ENCODE measurements around the gene GPX4. TPM values are rescaled to one million over a fixed set of nuclear protein-coding genes. Genes with fewer than 3 reads are reported as not detected.

The GPX4 gene
- total and polyA plus RNA-seq, 2 donors (not counting 3 experiments of a cell fraction or from before 2014, with no cell fraction given): 469 to 1,136 TPM

GRCh38 chr19:1094978-1095701 is 8.7 kb upstream of the GPX4 start, which contains the start of gene POLR2E:
TSS of gene POLR2E (minus strand) at chr19:1095375. CDS start at chr19:1095315, 60 bp downstream.
- H3K9me3 ChIP-seq (replicated peaks; ENCODE audit: control insufficient read depth, insufficient read depth, low read length): peaks cover 2% of the 10 kb centered on the region
- BruUV-seq (replicated peaks): no TSS peak
- H3K36me3 ChIP-seq (ENCODE audit: control insufficient read depth in 2 of 2, extremely low read depth in 1 of 2, insufficient read depth in 2 of 2, low read length in 2 of 2): peaks cover 0 to 12% of the 10 kb centered on the region in 2 experiments
- peak within 1 kb of the TSS; percentile 85 for H3K4me2 ChIP-seq (ENCODE audit: insufficient read depth, low read length)
- DNase-seq (ENCODE audit: low read depth, low spot score) (peak; percentile 97), FAIRE-seq (peak; percentile 99)
- H3K27me3 ChIP-seq (ENCODE audit: control insufficient read depth in 2 of 2, insufficient read depth in 2 of 2, low read length in 2 of 2): no peaks in the 10 kb centered on the region
- H4K20me1 ChIP-seq (replicated peaks; ENCODE audit: control insufficient read depth, extremely low read depth, insufficient read depth, low read length): no peaks in the 10 kb centered on the region
- POLR2A ChIA-PET: no interaction called here
- no peak within 1 kb of the TSS for H2AFZ ChIP-seq (ENCODE audit: low read depth, low read length)
- H3K4me3 ChIP-seq (replicated peaks in 1 of 3; ENCODE audit: insufficient read depth in 1 of 3, low read depth in 1 of 3, low read length in 3 of 3): peak within 1 kb of the TSS; percentile 82 to 93 (median 87)
- peaks cover 10% of the 10 kb centered on the region for H3K4me1 ChIP-seq (ENCODE audit: control insufficient read depth, extremely low read depth, insufficient read depth, low read length)
- H3K27ac ChIP-seq (ENCODE audit: insufficient read depth, low read depth, low read length): peak within 1 kb of the TSS; percentile 25
- no peaks in the 10 kb centered on the region for H3K9me1 ChIP-seq (replicated peaks; ENCODE audit: control insufficient read depth, extremely low read depth, insufficient read depth, low read length)
- peak within 1 kb of the TSS; percentile 85 for H3K9ac ChIP-seq (replicated peaks; ENCODE audit: extremely low read depth, insufficient read depth, low read length)
- dilution Hi-C loops (cut with MboI; ENCODE audit: extremely low pct_ligation_motif_present, low sequenced_read_pairs): no loop called here
- TF ChIP-seq CTCF (IDR thresholded peaks at IDR 0.05; ENCODE audit: extremely low read depth in 1 of 2, insufficient read depth in 1 of 2, low read depth in 1 of 2, low read length in 2 of 2) (no peak), POLR2A (IDR thresholded peaks at IDR 0.05; ENCODE audit: low read depth, low read length) (peak; percentile 81), MAX (IDR thresholded peaks at IDR 0.05; ENCODE audit: insufficient read depth, insufficient read length) (peak; percentile 98), JUN (IDR thresholded peaks at IDR 0.05; ENCODE audit: borderline replicate concordance, insufficient read depth, insufficient read length, low read depth) (no peak), EZH2 (IDR thresholded peaks at IDR 0.05; ENCODE audit: borderline replicate concordance, low read depth, low read length, severe bottlenecking) (no peak), MYC (IDR thresholded peaks at IDR 0.05; ENCODE audit: low read depth, low read length) (peak; percentile 100), FOS (IDR thresholded peaks at IDR 0.05; ENCODE audit: borderline replicate concordance, insufficient read depth, low read length) (no peak), GATA2 (IDR thresholded peaks at IDR 0.05; ENCODE audit: insufficient read depth, insufficient read length, low read depth, low read length) (no peak), POLR2AphosphoS5 (IDR thresholded peaks at IDR 0.05; ENCODE audit: insufficient read depth, low read depth, low read length) (peak; percentile 90)
- H3K79me2 ChIP-seq (ENCODE audit: control insufficient read depth, insufficient read depth, low read length): peaks cover 22% of the 10 kb centered on the region
- CTCF ChIA-PET: interaction anchor here (1.9 kb wide), 1 partner anchor 30 kb away, joined by 6 read pairs; no protein-coding TSS in a partner anchor
- intact Hi-C loops (cut with micrococcal nuclease): loop anchor here (2.0 kb wide), 2 partner anchors 28 to 54 kb away; partner anchors contain the start of genes ABCA7 and ARHGAP45

Data from endothelial cell of umbilical vein (primary cell).